Left renal pelvis (tissue), 4 donors: Measurements from ENCODE around the gene LNX2. TPM values are rescaled to one million over a fixed set of nuclear protein-coding genes. Genes with fewer than 3 reads are reported as not detected.

Experiments
- DNase-seq, 4 donors: peaks; one replicate each; pipeline ENCODE4 v3.0.0-alpha.2; 2013; ENCODE audit warnings: low read depth in 4 of 4, low spot score in 3 of 4
- polyA plus RNA-seq, 4 donors: library from polyadenylated mRNA; unstranded; fragments of 120-200 nt; gene quantifications; one replicate each; pipeline ENCODE4 v1.2.1, GENCODE V29; 2013; ENCODE audit not compliant: insufficient read length in 4 of 4

Gene LNX2
- polyA plus RNA-seq, 4 donors, result 6.7 to 14.6 (median 12.8) TPM

DNA sequence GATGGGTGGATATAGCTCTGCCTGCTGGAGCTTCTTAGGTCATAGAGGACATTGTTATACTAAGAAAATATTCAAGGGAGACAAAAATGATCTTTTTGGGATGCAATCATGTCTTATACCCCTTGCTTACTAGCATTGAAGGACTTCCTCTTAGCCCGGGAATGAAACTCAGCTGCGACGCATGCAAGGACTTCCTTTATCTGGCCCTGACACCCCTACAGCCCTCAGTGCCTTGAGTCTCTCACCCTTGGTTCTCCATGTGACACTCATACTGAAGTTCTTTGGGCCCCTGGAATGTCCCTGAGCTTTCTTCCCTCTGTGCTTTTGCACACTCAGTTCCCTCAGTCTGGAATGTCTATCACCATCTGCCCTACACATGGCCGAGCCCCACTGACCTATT, 97.5 kb downstream of the LNX2 start:
- no peak for DNase-seq

DNA sequence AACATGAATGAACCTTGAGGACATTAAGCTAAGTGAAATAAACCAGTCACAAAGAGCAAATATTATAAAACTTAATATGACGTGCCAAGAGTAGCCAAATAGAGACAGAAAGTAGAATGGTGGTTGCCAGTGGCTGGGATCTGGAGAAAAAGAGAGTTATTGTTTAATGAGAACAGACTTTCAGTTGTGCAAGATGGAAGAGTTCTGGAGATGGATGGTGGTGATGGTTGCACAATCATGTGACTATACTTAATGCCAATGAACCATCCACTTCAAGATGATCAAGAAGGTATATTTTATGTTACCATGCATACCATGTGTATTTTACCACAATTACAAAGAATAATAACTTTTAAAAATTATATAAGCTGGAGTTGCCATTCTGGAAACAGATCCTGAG, 104.2 kb downstream of the LNX2 start:
- no peak for DNase-seq

DNA sequence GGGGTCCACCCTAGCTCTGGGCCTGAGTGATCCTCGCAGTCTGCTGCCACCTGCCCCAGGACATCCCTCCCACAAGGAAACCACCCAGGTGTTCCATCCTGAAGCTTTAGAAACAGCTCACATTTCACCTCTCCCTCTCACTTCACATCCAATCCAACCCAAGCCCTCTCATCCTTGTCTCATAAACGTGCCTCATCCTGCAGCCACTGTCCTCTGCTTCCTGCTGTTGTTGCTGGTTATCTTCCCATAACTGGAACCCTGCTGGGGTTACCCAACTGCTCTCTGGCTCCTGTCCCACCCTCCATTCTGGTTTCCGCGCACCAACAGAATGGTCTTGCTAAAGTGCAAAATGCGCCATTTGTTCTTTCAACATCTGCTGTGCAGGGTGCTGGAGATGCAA, 110.2 kb downstream of the LNX2 start:
- no peak for DNase-seq

DNA sequence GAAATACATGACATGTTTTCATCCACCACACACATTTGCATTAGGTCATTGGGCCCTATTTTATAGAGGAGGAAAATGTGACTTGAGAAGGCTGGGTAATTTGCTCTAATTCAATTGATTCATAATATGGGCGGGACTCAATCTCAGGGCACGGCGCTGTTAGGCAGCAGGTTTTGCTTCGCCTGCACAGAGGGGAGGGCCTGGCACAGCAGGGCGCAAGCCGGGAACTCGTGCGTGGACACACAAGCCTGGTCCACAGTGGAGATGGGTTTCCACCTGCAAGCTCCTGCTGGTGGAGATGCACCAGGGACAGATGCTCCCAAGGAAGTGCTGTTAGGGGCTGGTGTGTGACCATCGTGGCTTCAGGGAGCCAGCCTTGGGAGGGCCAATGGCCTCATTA, 111.5 kb downstream of the LNX2 start:
- no peak for DNase-seq

DNA sequence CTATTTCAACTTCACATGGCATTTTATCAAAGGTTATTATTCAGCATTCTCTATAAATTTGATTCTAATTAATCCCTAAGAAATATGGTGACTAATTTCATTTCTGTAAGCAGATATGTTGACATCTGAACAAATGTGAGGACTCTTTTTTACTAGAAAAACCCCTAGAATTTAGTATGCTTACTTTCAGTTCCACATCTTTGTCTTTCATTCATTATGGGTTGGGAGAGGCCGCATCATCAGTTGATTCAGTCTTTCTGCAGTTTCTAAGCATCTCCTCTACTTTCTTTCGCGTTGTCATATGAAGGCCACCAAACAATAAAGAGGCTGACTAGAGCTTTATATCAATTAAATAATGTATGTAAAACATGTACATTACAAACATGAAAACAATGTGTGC, 114.5 kb downstream of the LNX2 start:
- no peak for DNase-seq

DNA sequence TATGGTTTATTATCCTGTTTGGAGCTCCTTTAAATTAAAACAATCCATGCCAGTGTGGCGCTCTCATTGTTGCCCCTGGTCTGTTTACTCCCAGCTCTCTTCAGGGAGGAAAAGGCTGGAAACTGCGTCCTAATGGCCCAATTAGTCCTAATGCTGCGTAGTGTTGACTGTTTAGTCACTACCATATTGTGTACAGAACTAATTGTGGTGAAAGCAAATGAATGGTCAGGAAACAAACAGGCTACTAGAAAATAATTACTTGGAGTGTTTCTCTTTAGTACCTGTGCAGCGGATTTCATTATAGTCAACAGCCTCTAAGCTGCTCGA, 115.5 kb downstream of the LNX2 start:
- DNase-seq, result no peak

DNA sequence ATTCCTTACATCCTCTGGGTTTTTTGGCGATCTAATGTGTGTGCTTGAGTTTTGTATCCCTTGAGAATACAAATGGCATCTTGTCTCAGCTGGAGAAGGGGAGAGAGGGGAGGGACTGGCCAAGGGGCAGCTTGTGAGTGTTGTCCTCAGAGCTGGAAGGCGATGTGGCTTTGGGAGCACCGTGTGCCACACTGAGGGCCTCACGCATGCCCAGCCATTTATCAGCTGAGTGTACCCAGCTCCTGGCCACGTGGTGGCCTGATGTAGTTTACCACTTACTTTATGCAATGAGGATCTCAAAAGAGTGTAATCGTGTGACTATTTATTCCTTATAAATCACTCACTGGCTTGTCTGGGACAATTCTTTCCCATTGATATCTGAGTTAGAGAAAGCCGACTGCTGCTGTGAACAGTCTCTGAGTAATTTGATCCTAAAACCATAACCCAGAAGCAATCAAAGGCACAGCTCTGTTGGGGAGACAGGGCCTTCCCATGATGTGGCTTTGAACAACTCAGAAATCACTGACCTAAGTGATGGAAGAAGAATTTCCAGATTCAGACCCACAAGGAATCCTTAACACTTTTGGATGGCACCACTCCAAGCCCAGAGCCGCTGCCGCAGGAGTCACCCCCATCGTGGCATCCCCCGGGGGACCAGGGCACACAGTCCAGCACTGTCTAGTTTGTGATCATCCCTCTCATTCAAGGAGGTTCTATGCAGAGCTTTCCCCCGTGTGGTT, 116.0 kb downstream of the LNX2 start:
- no peak for DNase-seq

DNA sequence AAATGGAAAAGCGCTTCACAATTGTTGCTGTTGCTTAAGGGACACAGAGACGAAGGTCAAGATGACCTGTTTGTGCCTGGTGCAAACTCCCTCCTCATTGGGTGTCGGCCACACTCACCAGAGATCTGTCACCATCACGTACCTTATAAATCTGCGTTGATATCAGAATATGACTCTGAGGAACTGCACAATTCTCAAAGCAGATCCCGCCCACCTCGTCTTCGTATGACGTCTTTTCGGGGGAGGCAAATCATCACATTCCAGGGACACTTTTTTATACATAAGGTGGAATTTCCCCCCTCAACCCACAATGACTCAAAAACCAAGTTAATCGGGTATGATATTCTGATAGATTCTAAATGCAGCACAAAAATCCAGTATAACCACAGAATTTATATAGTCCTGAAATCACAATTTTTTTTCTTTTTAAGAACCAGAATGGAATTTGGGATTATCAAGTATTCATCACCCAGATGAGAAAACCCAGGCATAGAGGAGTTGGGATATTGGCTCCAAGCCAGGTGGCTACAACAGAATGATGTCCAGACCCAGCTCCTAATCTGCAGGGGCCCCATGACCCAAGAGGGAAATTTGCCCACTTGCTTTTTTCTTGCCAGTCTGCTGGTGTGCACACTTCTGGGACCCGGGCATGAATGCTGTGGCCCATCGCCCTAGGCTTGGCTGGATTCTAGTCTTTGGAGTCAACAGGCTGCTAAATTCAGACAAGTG, 119.4 kb downstream of the LNX2 start:
- no peak for DNase-seq

DNA sequence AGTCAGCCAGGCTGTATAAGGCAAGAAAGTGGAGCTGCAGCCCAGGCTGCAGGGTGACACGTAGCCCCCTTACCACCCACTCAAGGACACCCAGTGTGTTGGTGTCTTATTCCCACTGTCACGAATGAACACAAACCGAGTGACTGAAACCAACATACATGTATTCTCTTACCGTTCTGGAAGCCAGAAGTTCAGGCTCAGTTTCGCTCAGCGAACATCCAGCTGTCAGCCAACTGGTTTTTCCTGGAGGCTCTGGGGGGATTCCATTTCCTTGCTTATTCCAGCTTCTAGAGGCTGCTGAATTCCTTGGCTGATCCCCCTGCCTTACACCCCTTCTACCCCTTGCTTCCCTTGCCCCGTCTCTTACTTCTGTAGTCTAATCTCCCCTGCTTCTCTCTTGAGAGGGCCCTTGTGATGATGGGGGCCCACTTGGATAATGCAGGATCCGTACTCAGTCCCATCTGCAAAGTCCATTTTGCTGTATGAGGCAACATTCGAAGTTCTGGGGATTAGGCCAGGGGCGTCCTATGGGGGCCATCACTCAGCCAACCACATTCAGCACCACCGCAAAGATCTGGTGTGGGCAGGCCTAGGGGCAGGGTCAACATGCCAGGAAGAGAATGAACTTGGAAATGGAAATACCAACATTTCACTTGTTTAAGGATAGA, 122.6 kb downstream of the LNX2 start:
- DNase-seq, result no peak

DNA sequence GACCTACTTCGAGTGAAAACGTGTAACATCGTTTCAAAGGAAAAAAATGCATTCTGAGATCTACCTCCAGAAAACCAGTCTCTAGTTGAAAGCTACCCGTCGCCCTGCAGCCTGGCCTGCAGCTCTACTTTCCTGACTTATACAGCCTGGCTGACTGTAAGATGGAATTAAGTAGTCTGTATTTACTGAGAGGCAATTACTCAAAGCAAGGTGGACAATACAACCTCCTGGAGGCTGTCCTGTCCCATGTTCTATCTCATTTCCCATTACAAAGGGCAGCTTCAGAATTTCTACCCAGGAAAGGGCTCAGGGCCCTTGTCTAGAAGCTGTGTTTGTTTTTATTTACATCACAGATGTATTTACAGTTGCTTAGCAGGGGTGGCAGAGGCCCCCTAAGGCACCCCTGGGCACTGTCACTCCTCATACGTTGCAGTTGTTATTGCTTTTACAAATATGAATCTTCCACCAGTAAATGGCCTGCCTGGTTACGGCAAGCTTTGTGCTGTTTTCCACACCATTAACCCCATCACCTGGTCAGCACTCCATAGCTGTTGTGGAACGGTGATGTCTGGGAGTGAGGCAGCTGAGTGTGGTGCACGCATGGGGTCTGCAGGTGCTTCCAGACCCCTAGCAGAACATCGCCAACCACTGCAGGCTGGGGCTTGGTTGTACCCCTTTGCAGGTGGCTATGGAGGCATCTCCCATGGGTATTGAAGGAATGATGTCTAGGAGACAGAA, 123.6 kb downstream of the LNX2 start:
- no peak for DNase-seq

DNA sequence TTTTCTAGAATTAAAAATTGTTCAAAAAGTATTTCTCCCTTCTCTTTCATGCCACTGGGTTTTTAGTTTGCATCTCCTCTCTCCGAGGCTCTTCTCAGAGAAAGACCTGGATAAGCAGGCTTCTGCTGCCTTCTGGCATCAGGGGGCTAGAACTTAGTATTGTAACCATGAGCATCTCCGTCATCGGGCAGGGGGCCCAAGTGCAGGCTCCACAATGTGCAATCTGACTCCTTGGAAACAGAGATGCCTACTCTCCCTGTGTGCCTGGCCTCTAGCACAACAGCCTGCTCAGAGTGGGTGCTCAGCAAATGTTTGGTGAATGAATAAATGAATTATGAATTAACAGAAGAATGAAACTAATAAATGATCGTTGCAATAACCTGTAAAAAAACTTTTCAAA, 124.3 kb downstream of the LNX2 start:
- no peak for DNase-seq

Other genes with a start within 250 kb of the LNX2 start
- gene GTF3A, start 195.9 kb downstream of the LNX2 start, polyA plus RNA-seq, result 10 to 100 TPM; 79.0 to 94.7 (median 89.0) TPM
- gene MTIF3, start 170.0 kb downstream of the LNX2 start, polyA plus RNA-seq, result 10 to 100 TPM; 58.8 to 83.5 (median 79.8) TPM
- 100 to 1,000 TPM; 114 to 165 (median 117) TPM for gene POLR1D, start 1.4 kb upstream of the LNX2 start, polyA plus RNA-seq
- gene GSX1, start 172.0 kb upstream of the LNX2 start, polyA plus RNA-seq, result not detected